Measurements from ENCODE around the gene MYOCD. TPM values are rescaled to one million over a fixed set of nuclear protein-coding genes. Genes with fewer than 3 reads are reported as not detected.

The MYOCD gene
- total and polyA plus RNA-seq, 4 donors = 0.05 to 0.59 (median 0.23) TPM

- H3K27me3 ChIP-seq (ENCODE audit: control insufficient read depth in 4 of 4, insufficient read depth in 4 of 4, low read length in 3 of 4) = no peaks in the 10 kb centered on the region
- H3K36me3 ChIP-seq (ENCODE audit: control insufficient read depth in 4 of 4, insufficient read depth in 3 of 4, low read depth in 1 of 4, low read length in 3 of 4) = no peaks in the 10 kb centered on the region
- no peak overlapping the region for H3K4me3 ChIP-seq (ENCODE audit: low read depth in 1 of 3, low read length in 3 of 3)
- H3K27ac ChIP-seq (ENCODE audit: low read depth in 1 of 2, low read length in 2 of 2) = no peak overlapping the region
- no peaks in the 10 kb centered on the region for H3K9me3 ChIP-seq (ENCODE audit: control insufficient read depth in 4 of 4, low read length in 3 of 4)
- no peaks in the 10 kb centered on the region for H3K4me1 ChIP-seq (ENCODE audit: control insufficient read depth in 4 of 4, insufficient read depth in 4 of 4, low read length in 3 of 4)
- TF ChIP-seq RXRA (IDR thresholded peaks at IDR 0.05) (no peak), ZBTB33 (IDR thresholded peaks at IDR 0.05) (no peak), SP1 (IDR thresholded peaks at IDR 0.05) (no peak), YY1 (IDR thresholded peaks at IDR 0.05) (no peak), NR2F2 (IDR thresholded peaks at IDR 0.05) (no peak), TAF1 (conservative IDR thresholded peaks at IDR 0.05) (no peak), REST (IDR thresholded peaks at IDR 0.05) (no peak), CTCF (IDR thresholded peaks at IDR 0.05; ENCODE audit: low read depth, low read length, missing input control) (no peak)
- DNase-seq (ENCODE audit: low spot score) = no peak
- no peak overlapping the region for H3K9ac ChIP-seq (ENCODE audit: low read depth in 1 of 2, low read length in 2 of 2)
- 81% methylated on average over 2 of the region's 2 CpGs for WGBS
These were observed 47.1 kb upstream of the MYOCD start for GRCh38 chr17:12618557-12618956.

GRCh38 chr17:12619459-12620199 lies 46.1 kb upstream of the MYOCD start:
- H3K27me3 ChIP-seq (ENCODE audit: control insufficient read depth in 4 of 4, insufficient read depth in 4 of 4, low read length in 3 of 4) = peaks cover 0 to 3% (median 0%) of the 10 kb centered on the region in 4 donors
- H3K9me3 ChIP-seq (ENCODE audit: control insufficient read depth in 4 of 4, low read length in 3 of 4) = no peaks in the 10 kb centered on the region
- H3K27ac ChIP-seq (ENCODE audit: low read depth in 1 of 2, low read length in 2 of 2) = no peak overlapping the region
- no peak for TF ChIP-seq YY1 (IDR thresholded peaks at IDR 0.05)
- H3K9ac ChIP-seq (ENCODE audit: low read depth in 1 of 2, low read length in 2 of 2) = no peak overlapping the region
- H3K4me3 ChIP-seq (ENCODE audit: low read depth in 1 of 3, low read length in 3 of 3) = no peak overlapping the region
- no peaks in the 10 kb centered on the region for H3K4me1 ChIP-seq (ENCODE audit: control insufficient read depth in 4 of 4, insufficient read depth in 4 of 4, low read length in 3 of 4)
- H3K36me3 ChIP-seq (ENCODE audit: control insufficient read depth in 4 of 4, insufficient read depth in 3 of 4, low read depth in 1 of 4, low read length in 3 of 4) = no peaks in the 10 kb centered on the region
- no peak for DNase-seq (ENCODE audit: low spot score)
- 57% methylated on average over 7 of the region's 7 CpGs for WGBS

- Histone ChIP-seq H3K4me1 (ENCODE audit: control insufficient read depth in 4 of 4, insufficient read depth in 4 of 4, low read length in 3 of 4) (no peaks in the 10 kb centered on the region), H3K36me3 (ENCODE audit: control insufficient read depth in 4 of 4, insufficient read depth in 3 of 4, low read depth in 1 of 4, low read length in 3 of 4) (no peaks in the 10 kb centered on the region), H3K27me3 (ENCODE audit: control insufficient read depth in 4 of 4, insufficient read depth in 4 of 4, low read length in 3 of 4) (peaks cover 0 to 3% (median 0%) of the 10 kb centered on the region in 4 donors), H3K9ac (ENCODE audit: low read depth in 1 of 2, low read length in 2 of 2) (no peak overlapping the region), H3K4me3 (ENCODE audit: low read depth in 1 of 3, low read length in 3 of 3) (no peak overlapping the region), H3K27ac (ENCODE audit: low read depth in 1 of 2, low read length in 2 of 2) (no peak overlapping the region), H3K9me3 (ENCODE audit: control insufficient read depth in 4 of 4, low read length in 3 of 4) (no peaks in the 10 kb centered on the region)
- no peak for DNase-seq (ENCODE audit: low spot score)
- WGBS = 55% methylated on average over 5 of the region's 5 CpGs
- TF ChIP-seq MAX (IDR thresholded peaks at IDR 0.05) (no peak), HNF4G (IDR thresholded peaks at IDR 0.05) (no peak), RAD21 (IDR thresholded peaks at IDR 0.05) (no peak), SP1 (IDR thresholded peaks at IDR 0.05) (no peak), RXRA (IDR thresholded peaks at IDR 0.05) (no peak), FOXA2 (IDR thresholded peaks at IDR 0.05) (no peak), YY1 (IDR thresholded peaks at IDR 0.05) (no peak), TAF1 (conservative IDR thresholded peaks at IDR 0.05) (no peak), JUND (IDR thresholded peaks at IDR 0.05) (no peak), GABPA (IDR thresholded peaks at IDR 0.05 in 1 of 2, conservative IDR thresholded peaks at IDR 0.05 in 1 of 2) (no peak), ZBTB33 (IDR thresholded peaks at IDR 0.05) (no peak), HNF4A (conservative IDR thresholded peaks at IDR 0.05) (no peak)
These were observed 45.4 kb upstream of the MYOCD start for GRCh38 chr17:12620200-12620720.
